Activated naive CD8-positive, alpha-beta T cell treated with anti-CD3 and anti-CD28 coated beads for 36 hours (primary cell): ENCODE results near the gene SDHA. TPM values are rescaled to one million over a fixed set of nuclear protein-coding genes. Genes with fewer than 3 reads are reported as not detected.
"Not testable (repeated sequence)": the region's sequence is repeated elsewhere in the genome, so short reads cannot be mapped to it uniquely, and the experiment has no call there.

ENCODE experiments used
- DNase-seq: peaks from one replicate; pipeline ENCODE4 v3.0.0; 2021
- H3K27ac Mint-ChIP-seq: one replicate; pipeline ENCODE4 v1.8.0; 2022; ENCODE audit warnings: mild to moderate bottlenecking, moderate library complexity, mixed read lengths
- H3K27me3 Mint-ChIP-seq: one replicate; pipeline ENCODE4 v1.8.0; 2022; ENCODE audit warnings: mild to moderate bottlenecking, mixed read lengths
- H3K36me3 Mint-ChIP-seq: one replicate; pipeline ENCODE4 v1.8.0; 2021; ENCODE audit warnings: mild to moderate bottlenecking, mixed read lengths
- H3K4me1 Mint-ChIP-seq: one replicate; pipeline ENCODE4 v1.8.0; 2021; ENCODE audit warnings: mixed read lengths
- H3K4me3 Mint-ChIP-seq: one replicate; pipeline ENCODE4 v1.8.0; 2022; ENCODE audit warnings: mild to moderate bottlenecking, moderate library complexity, mixed read lengths
- H3K9me3 Mint-ChIP-seq: one replicate; pipeline ENCODE4 v1.8.0; 2022; ENCODE audit warnings: mixed read lengths
- total RNA-seq, 2 experiments: library from RNA; stranded (reverse); gene quantifications; one replicate each; pipeline ENCODE4 v1.2.3, GENCODE V29; 2021

Gene SDHA
- total RNA-seq, 2 experiments from 2014 or later: 146 to 149 TPM

DNA sequence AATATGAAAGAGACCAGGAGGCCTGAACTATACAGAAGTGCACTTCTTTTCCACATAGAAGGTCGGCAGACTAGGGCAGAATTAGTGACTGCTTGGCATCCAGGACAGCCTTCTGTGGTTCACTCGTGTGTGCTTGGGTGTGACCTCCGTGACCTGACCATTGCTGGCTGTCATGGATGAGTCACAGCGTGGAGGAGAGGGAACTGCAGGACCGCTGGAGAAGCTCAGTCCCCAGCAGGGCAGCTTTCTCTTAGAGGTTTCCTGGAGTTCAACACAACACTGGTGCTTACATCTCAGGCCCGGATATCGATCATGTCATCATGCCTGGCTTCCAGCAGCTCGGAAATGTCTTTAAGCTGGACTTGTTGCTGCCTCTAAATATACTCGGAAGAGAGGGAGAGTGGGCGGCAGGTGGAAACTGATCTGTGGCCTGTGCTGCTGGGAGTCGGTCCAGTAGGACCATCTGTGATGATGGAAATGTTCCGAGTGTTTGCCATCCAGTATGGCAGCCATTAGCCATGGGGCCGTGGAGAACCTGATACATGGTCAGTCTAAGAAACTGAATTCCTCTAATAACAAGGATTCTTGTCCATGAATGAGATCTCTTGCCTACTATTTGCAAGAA, 23.0 kb downstream of the SDHA start:
- H3K36me3 Mint-ChIP-seq: peaks cover 48% of the 10 kb centered on the region
- not testable (repeated sequence) for H3K27ac Mint-ChIP-seq, H3K27me3 Mint-ChIP-seq

DNA sequence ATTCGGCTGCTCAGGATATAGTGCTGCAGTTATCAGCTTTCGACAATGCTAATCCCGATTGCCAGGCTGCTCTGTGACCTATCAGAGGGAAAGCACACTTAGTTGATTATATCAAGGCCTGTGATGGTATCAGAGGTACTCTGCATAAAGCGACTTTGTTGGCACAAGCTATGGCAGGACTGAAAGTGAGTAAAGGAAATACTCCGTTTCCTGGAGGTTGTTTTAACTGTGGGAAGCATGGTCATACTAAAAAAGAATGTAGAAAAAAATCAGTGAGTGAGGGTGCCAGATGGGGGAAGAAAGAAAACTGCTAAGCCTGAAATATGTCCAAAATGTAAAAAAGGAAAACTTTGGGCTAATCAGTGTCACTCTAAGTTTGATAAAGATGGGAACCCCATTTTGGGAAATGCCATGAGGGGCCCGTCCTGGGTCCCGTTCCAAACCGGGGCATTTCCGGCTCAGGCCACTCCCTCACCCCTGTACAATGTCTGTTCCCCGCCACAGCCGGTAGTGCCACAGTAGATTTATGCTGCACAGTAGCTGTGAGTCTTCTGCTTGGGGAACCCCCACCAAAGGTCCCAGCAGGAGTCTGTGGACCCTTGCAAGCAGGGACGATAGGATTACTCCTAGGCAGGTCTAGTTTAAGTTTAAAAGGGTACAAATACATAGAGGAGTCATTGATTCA, 25.7 kb downstream of the SDHA start:
- H3K9me3 Mint-ChIP-seq, H3K27me3 Mint-ChIP-seq: not testable (repeated sequence)
- Mint-ChIP-seq H3K27ac (peak overlapping the region; percentile 81), H3K4me3 (peak overlapping the region; percentile 50), H3K36me3 (peaks cover 64% of the 10 kb centered on the region), H3K4me1 (peaks cover 14% of the 10 kb centered on the region)
- peak; percentile 38 for DNase-seq

More for the DNA sequence above, 23.0 kb downstream of the SDHA start:
- not testable (repeated sequence) for DNase-seq, H3K9me3 Mint-ChIP-seq, H3K4me3 Mint-ChIP-seq
- H3K4me1 Mint-ChIP-seq: peaks cover 14% of the 10 kb centered on the region

GRCh38 chr5:245717-246116, 27.6 kb downstream of the SDHA start:
- Mint-ChIP-seq H3K4me1 (peaks cover 14% of the 10 kb centered on the region), H3K36me3 (peaks cover 52% of the 10 kb centered on the region)
- not testable (repeated sequence) for H3K4me3 Mint-ChIP-seq, H3K27ac Mint-ChIP-seq, H3K27me3 Mint-ChIP-seq, DNase-seq, H3K9me3 Mint-ChIP-seq

DNA sequence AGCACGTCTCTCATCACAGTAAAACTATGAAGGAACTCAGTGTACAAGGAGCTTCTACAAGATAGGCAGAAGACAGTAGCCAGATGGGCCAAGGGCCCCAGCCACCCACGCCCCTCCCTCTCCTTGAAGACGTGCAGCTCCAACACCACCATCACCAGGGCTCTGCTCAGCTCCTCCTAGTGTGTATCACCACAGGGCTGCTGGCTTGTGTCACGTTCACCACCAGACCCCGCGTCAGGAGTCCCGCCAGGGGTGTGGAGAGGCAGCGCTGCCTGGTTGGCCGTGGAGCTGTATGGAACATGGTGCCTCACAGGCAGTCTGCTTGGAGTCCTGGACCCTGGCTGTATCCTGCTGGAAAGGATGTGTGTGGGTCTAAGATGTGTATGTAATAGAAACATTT, 32.3 kb downstream of the SDHA start:
- DNase-seq, H3K9me3 Mint-ChIP-seq, H3K4me3 Mint-ChIP-seq, H3K27me3 Mint-ChIP-seq, H3K4me1 Mint-ChIP-seq, H3K27ac Mint-ChIP-seq: not testable (repeated sequence)
- H3K36me3 Mint-ChIP-seq: peaks cover 28% of the 10 kb centered on the region

DNA sequence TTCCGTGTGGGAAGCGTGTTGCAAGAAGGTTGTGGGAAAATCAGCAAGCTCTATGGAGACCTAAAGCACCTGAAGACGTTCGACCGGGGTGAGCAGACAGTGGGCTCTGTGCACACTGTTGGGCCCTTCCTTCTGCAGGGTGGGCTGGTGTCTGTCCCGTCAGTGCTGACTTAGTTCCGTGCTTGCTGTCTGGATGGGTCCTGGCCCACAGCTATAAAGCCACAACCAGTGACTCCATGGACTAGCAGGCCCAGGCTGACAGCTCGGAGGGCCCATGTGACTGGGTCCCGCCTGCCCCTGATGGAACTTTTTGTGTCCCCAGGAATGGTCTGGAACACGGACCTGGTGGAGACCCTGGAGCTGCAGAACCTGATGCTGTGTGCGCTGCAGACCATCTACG, 32.9 kb downstream of the SDHA start:
- DNase-seq, H3K27me3 Mint-ChIP-seq, H3K27ac Mint-ChIP-seq, H3K4me1 Mint-ChIP-seq, H3K9me3 Mint-ChIP-seq, H3K4me3 Mint-ChIP-seq: not testable (repeated sequence)
- peaks cover 29% of the 10 kb centered on the region for H3K36me3 Mint-ChIP-seq

- H3K36me3 Mint-ChIP-seq: peaks cover 31% of the 10 kb centered on the region
- H3K27ac Mint-ChIP-seq: not testable (repeated sequence)
These were observed 33.4 kb downstream of the SDHA start for GRCh38 chr5:251538-251937.

GRCh38 chr5:251975-252374, 33.9 kb downstream of the SDHA start:
- peaks cover 32% of the 10 kb centered on the region for H3K36me3 Mint-ChIP-seq
- DNase-seq, H3K27ac Mint-ChIP-seq, H3K4me1 Mint-ChIP-seq, H3K9me3 Mint-ChIP-seq, H3K27me3 Mint-ChIP-seq, H3K4me3 Mint-ChIP-seq: not testable (repeated sequence)

More at GRCh38 chr5:251538-251937, 33.4 kb downstream of the SDHA start:
- not testable (repeated sequence) for DNase-seq, H3K4me1 Mint-ChIP-seq, H3K4me3 Mint-ChIP-seq, H3K27me3 Mint-ChIP-seq, H3K9me3 Mint-ChIP-seq

GRCh38 chr5:252546-252945, 34.4 kb downstream of the SDHA start:
- H3K4me3 Mint-ChIP-seq: no peak overlapping the region
- H3K9me3 Mint-ChIP-seq: no peaks in the 10 kb centered on the region
- no peaks in the 10 kb centered on the region for H3K4me1 Mint-ChIP-seq
- H3K27me3 Mint-ChIP-seq: no peaks in the 10 kb centered on the region
- peaks cover 32% of the 10 kb centered on the region for H3K36me3 Mint-ChIP-seq
- no peak for DNase-seq
- H3K27ac Mint-ChIP-seq: no peak overlapping the region

GRCh38 chr5:254322-254721, 36.2 kb downstream of the SDHA start:
- not testable (repeated sequence) for H3K27me3 Mint-ChIP-seq, H3K4me1 Mint-ChIP-seq
- peaks cover 28% of the 10 kb centered on the region for H3K36me3 Mint-ChIP-seq

GRCh38 chr5:255116-255515, 37.0 kb downstream of the SDHA start:
- DNase-seq, H3K9me3 Mint-ChIP-seq, H3K4me1 Mint-ChIP-seq, H3K27ac Mint-ChIP-seq, H3K27me3 Mint-ChIP-seq, H3K4me3 Mint-ChIP-seq: not testable (repeated sequence)
- peaks cover 28% of the 10 kb centered on the region for H3K36me3 Mint-ChIP-seq

More at GRCh38 chr5:254322-254721, 36.2 kb downstream of the SDHA start:
- H3K4me3 Mint-ChIP-seq, DNase-seq, H3K9me3 Mint-ChIP-seq, H3K27ac Mint-ChIP-seq: not testable (repeated sequence)

DNA sequence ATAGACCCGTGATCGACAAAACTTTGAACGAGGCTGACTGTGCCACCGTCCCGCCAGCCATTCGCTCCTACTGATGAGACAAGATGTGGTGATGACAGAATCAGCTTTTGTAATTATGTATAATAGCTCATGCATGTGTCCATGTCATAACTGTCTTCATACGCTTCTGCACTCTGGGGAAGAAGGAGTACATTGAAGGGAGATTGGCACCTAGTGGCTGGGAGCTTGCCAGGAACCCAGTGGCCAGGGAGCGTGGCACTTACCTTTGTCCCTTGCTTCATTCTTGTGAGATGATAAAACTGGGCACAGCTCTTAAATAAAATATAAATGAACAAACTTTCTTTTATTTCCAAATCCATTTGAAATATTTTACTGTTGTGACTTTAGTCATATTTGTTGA, 38.2 kb downstream of the SDHA start:
- not testable (repeated sequence) for DNase-seq, H3K9me3 Mint-ChIP-seq, H3K4me3 Mint-ChIP-seq, H3K4me1 Mint-ChIP-seq, H3K27me3 Mint-ChIP-seq
- Mint-ChIP-seq H3K36me3 (peaks cover 28% of the 10 kb centered on the region), H3K27ac (peak overlapping the region; percentile 25)

GRCh38 chr5:257148-257547, 39.0 kb downstream of the SDHA start:
- H3K36me3 Mint-ChIP-seq: peaks cover 29% of the 10 kb centered on the region

GRCh38 chr5:263275-263974, 45.3 kb downstream of the SDHA start:
- H3K27ac Mint-ChIP-seq, H3K4me1 Mint-ChIP-seq, H3K4me3 Mint-ChIP-seq, H3K9me3 Mint-ChIP-seq, DNase-seq, H3K27me3 Mint-ChIP-seq: not testable (repeated sequence)
- peaks cover 15% of the 10 kb centered on the region for H3K36me3 Mint-ChIP-seq

More at GRCh38 chr5:257148-257547, 39.0 kb downstream of the SDHA start:
- Mint-ChIP-seq H3K27ac (no peak overlapping the region), H3K27me3 (no peaks in the 10 kb centered on the region), H3K9me3 (peaks cover 8% of the 10 kb centered on the region), H3K4me3 (no peak overlapping the region), H3K4me1 (no peaks in the 10 kb centered on the region)
- DNase-seq: no peak

GRCh38 chr5:264338-264737, 46.2 kb downstream of the SDHA start:
- DNase-seq: no peak
- peaks cover 7% of the 10 kb centered on the region for H3K4me1 Mint-ChIP-seq
- no peak overlapping the region for H3K4me3 Mint-ChIP-seq
- H3K27ac Mint-ChIP-seq: no peak overlapping the region
- no peaks in the 10 kb centered on the region for H3K27me3 Mint-ChIP-seq
- peaks cover 12% of the 10 kb centered on the region for H3K36me3 Mint-ChIP-seq
- peaks cover 2% of the 10 kb centered on the region for H3K9me3 Mint-ChIP-seq

- peak overlapping the region; percentile 28 for H3K27ac Mint-ChIP-seq
- not testable (repeated sequence) for H3K4me3 Mint-ChIP-seq
These were observed 48.3 kb downstream of the SDHA start for GRCh38 chr5:266311-267026.

More at GRCh38 chr5:266311-267026, 48.3 kb downstream of the SDHA start:
- H3K9me3 Mint-ChIP-seq, H3K27me3 Mint-ChIP-seq: not testable (repeated sequence)
- Mint-ChIP-seq H3K36me3 (peaks cover 12% of the 10 kb centered on the region), H3K4me1 (peaks cover 14% of the 10 kb centered on the region)
- DNase-seq: peak; percentile 19
